ENCODE data around the gene PITX3. TPM values are rescaled to one million over a fixed set of nuclear protein-coding genes. Genes with fewer than 3 reads are reported as not detected.

Gene PITX3
- polyA plus RNA-seq, 1 experiment = not detected

GRCh38 chr10:102262744-102263370 lies 21.5 kb upstream of the PITX3 start:
- Histone ChIP-seq H3K36me3 (ENCODE audit: control insufficient read depth, insufficient read depth, low read length) (peaks cover 3% of the 10 kb centered on the region; the same call in 1 of the 2 replicates), H3K27me3 (ENCODE audit: control insufficient read depth, insufficient read depth, low read length) (no peaks in the 10 kb centered on the region), H3K4me3 (ENCODE audit: low read depth, low read length) (no peak overlapping the region)
- no peak for DNase-seq (ENCODE audit: low read depth)
- no peak for TF ChIP-seq CTCF (IDR thresholded peaks at IDR 0.05; ENCODE audit: insufficient read depth, low read depth, low read length)
- ChIA-PET POLR2A (no interaction called here), CTCF (interaction anchor here (0.9 to 2.5 kb wide), 5 partner anchors 10 to 239 kb away, joined by 3 to 13 read pairs (median 4); partner anchors contain the start of gene ACTR1A)

GRCh38 chr10:102261842-102262241 lies 20.5 kb upstream of the PITX3 start:
- POLR2A ChIA-PET = no interaction called here
- no peak for DNase-seq (ENCODE audit: low read depth)

DNA sequence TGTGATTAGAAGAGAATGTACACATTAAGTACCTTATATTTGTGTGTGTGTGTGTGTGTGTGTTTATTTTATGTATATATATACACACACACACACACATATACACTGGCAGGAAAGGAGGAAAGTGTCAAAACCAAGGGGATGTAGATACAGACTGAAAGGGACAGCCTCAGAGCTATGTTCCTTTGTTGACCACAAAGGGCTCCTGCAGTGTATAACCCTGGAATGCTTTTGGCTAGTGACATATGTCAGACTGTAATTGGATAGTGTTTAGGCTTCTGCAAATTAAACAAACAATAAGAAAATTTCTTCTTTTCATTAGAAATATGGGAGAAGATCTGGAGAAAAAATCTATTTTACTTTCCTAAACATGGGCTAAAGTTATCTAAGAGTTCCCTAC lies 19.9 kb upstream of the PITX3 start:
- DNase-seq (ENCODE audit: low read depth) = no peak
- no peak for TF ChIP-seq CTCF (IDR thresholded peaks at IDR 0.05; ENCODE audit: insufficient read depth, low read depth, low read length)
- ChIA-PET POLR2A (no interaction called here), CTCF (interaction anchor here (2.5 kb wide), 1 partner anchor 11 kb away, joined by 13 read pairs; no protein-coding TSS in a partner anchor)
- Histone ChIP-seq H3K27me3 (ENCODE audit: control insufficient read depth, insufficient read depth, low read length) (no peaks in the 10 kb centered on the region), H3K36me3 (ENCODE audit: control insufficient read depth, insufficient read depth, low read length) (peaks cover 3% of the 10 kb centered on the region), H3K4me3 (ENCODE audit: low read depth, low read length) (no peak overlapping the region)

More at GRCh38 chr10:102261842-102262241, 20.5 kb upstream of the PITX3 start:
- H3K36me3 ChIP-seq (ENCODE audit: control insufficient read depth, insufficient read depth, low read length) = peaks cover 3% of the 10 kb centered on the region; the same call in 1 of the 2 replicates
- no peak for TF ChIP-seq CTCF (IDR thresholded peaks at IDR 0.05; ENCODE audit: insufficient read depth, low read depth, low read length)
- H3K4me3 ChIP-seq (ENCODE audit: low read depth, low read length) = no peak overlapping the region
- CTCF ChIA-PET = interaction anchor here (1.7 to 2.5 kb wide), 2 partner anchors 12 to 240 kb away, joined by 4 to 13 read pairs; partner anchors contain the start of gene ACTR1A
- H3K27me3 ChIP-seq (ENCODE audit: control insufficient read depth, insufficient read depth, low read length) = no peaks in the 10 kb centered on the region

DNA sequence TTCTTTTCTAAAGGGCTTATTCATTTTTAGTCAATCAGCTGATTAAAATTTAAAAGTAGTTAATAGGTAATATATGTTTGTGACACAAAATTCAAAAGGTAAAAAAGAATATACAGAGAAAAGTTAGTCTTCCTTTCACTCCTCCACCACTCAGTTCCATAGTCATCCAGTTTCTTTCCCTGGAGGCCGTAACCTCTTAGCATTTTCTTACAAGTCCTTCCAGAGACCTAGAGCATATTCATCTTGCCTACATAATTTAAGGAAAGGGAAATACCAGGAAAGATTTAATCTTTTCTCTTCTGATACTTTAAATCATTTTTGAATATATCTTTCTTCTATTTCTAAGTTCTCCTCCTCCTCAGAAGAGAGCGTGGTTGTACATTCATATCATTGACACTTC lies 14.1 kb upstream of the PITX3 start:
- peaks cover 1% of the 10 kb centered on the region; the same call in 1 of the 2 replicates for H3K36me3 ChIP-seq (ENCODE audit: control insufficient read depth, insufficient read depth, low read length)
- CTCF ChIA-PET = no interaction called here
- no peak for DNase-seq (ENCODE audit: low read depth)

More for the DNA sequence above, 14.1 kb upstream of the PITX3 start:
- Histone ChIP-seq H3K4me3 (ENCODE audit: low read depth, low read length) (no peak overlapping the region), H3K27me3 (ENCODE audit: control insufficient read depth, insufficient read depth, low read length) (no peaks in the 10 kb centered on the region)
- POLR2A ChIA-PET = no interaction called here
- TF ChIP-seq CTCF (IDR thresholded peaks at IDR 0.05; ENCODE audit: insufficient read depth, low read depth, low read length) = no peak

All from BJ (cell line).